ENCODE results near the gene GXYLT2. TPM values are rescaled to one million over a fixed set of nuclear protein-coding genes. Genes with fewer than 3 reads are reported as not detected.

The GXYLT2 gene
- total and polyA plus RNA-seq, 10 of the 15 experiments (the other 5 are each of a cell fraction or from before 2014, with no cell fraction given) = 0.27 to 2.6 (median 0.78) TPM

- BruUV-seq (replicated peaks) = no TSS peak
- POLR2A ChIA-PET = interaction anchor here (0.7 to 1.1 kb wide), 2 partner anchors 13 to 49 kb away, joined by 3 to 4 read pairs; partner anchors contain the start of gene PPP4R2
- Histone ChIP-seq H3K4me3 (no peak overlapping the region), H3K9ac (ENCODE audit: control insufficient read depth, insufficient read depth, low read length) (no peak overlapping the region), H4K20me1 (ENCODE audit: control insufficient read depth, insufficient read depth) (no peaks in the 10 kb centered on the region), H3K4me2 (ENCODE audit: control insufficient read depth, insufficient read depth) (no peak overlapping the region), H3K36me3 (ENCODE audit: control insufficient read depth in 2 of 2, insufficient read depth in 2 of 2, low read length in 1 of 2) (no peaks in the 10 kb centered on the region), H3K79me2 (ENCODE audit: control insufficient read depth, insufficient read depth, low read length) (no peaks in the 10 kb centered on the region), H3K27ac (ENCODE audit: control insufficient read depth, insufficient read depth) (no peak overlapping the region), H3K27me3 (replicated peaks in 1 of 2; ENCODE audit: control insufficient read depth in 2 of 2, insufficient read depth in 2 of 2, low read length in 1 of 2) (no peaks in the 10 kb centered on the region), H2AFZ (ENCODE audit: control insufficient read depth, low read depth, low read length) (no peak overlapping the region), H3K9me3 (replicated peaks; ENCODE audit: control insufficient read depth, insufficient read depth, low read length) (no peaks in the 10 kb centered on the region), H3K4me1 (ENCODE audit: control insufficient read depth, insufficient read depth, low read length) (peaks cover 13% of the 10 kb centered on the region)
- SMC1A ChIA-PET (ENCODE audit: uncharacterized antibody, unreplicated experiment) = interaction anchor here (0.6 to 1.7 kb wide), 3 partner anchors 18 to 108 kb away, joined by 3 to 9 read pairs (median 3); no protein-coding TSS in a partner anchor
- in situ Hi-C loops (cut with MboI) = no loop called here
- intact Hi-C loops (cut with micrococcal nuclease; ENCODE audit: unreplicated experiment) = no loop called here
- 64% methylated on average over 8 of the region's 8 CpGs for WGBS (ENCODE audit: insufficient coverage, insufficient replicate concordance, low lambda C conversion rate, missing lambda C conversion rate)
- DNase-seq (ENCODE audit: low read depth, low spot score) = no peak
- CTCF ChIA-PET = interaction anchor here (0.8 to 5.0 kb wide), 4 partner anchors 18 to 108 kb away, joined by 3 to 28 read pairs (median 4); no protein-coding TSS in a partner anchor
- RAD21 ChIA-PET (ENCODE audit: unreplicated experiment) = interaction anchor here (1.9 kb wide), 1 partner anchor 107 kb away, joined by 5 read pairs; no protein-coding TSS in a partner anchor
- ATAC-seq = no peak
- no peak for FAIRE-seq
- no peak for TF ChIP-seq BCL11A (IDR thresholded peaks at IDR 0.05; ENCODE audit: low read depth, low read length)
- no peak for TF ChIP-seq BRCA1 (IDR thresholded peaks at IDR 0.05; ENCODE audit: low read depth, low read length)
- no peak for TF ChIP-seq MXI1 (IDR thresholded peaks at IDR 0.05; ENCODE audit: low read depth, low read length)
- TF ChIP-seq JUNB (IDR thresholded peaks at IDR 0.05) = no peak
- TF ChIP-seq ZNF592 (IDR thresholded peaks at IDR 0.05) = no peak
- TF ChIP-seq HDGF (IDR thresholded peaks at IDR 0.05) = no peak
- no peak for TF ChIP-seq EP300 (IDR thresholded peaks at IDR 0.05; ENCODE audit: borderline replicate concordance in 1 of 2, control insufficient read depth in 1 of 2, low read depth in 2 of 2, low read length in 2 of 2)
Observed at GRCh38 chr3:72947715-72948490, 60.1 kb downstream of the GXYLT2 start.

Measured in GM12878 (cell line).